ENCODE data around the gene GPHN. TPM values are rescaled to one million over a fixed set of nuclear protein-coding genes. Genes with fewer than 3 reads are reported as not detected.

Gene GPHN
- total and polyA plus RNA-seq, 2 of the 4 experiments (the other 2 are of a cell fraction), result 8.0 to 8.1 TPM

- WGBS, 2 experiments (ENCODE audit: extremely low coverage in 2 of 2, insufficient read length in 1 of 2), result no CpG with 5 or more reads among the region's 1 CpG
- dilution Hi-C loops (cut with HindIII; ENCODE audit: low sequenced_read_pairs, unreplicated experiment), result no loop called here
- H3K4me2 ChIP-seq (ENCODE audit: low read depth, low read length), result no peak overlapping the region
- no peaks in the 10 kb centered on the region for H3K79me1 ChIP-seq (ENCODE audit: low read depth in 1 of 2, low read length in 2 of 2)
- no peak overlapping the region for H3K27ac ChIP-seq (ENCODE audit: insufficient read depth, low read length)
- peak overlapping the region; percentile 46 for H4K91ac ChIP-seq (ENCODE audit: insufficient read depth, low read depth, low read length)
- H2AFZ ChIP-seq (replicated peaks; ENCODE audit: low read length, poor library complexity), result peak overlapping the region; percentile 62
- no peak overlapping the region for H3K18ac ChIP-seq (ENCODE audit: low read depth, low read length)
- H3K23ac ChIP-seq (ENCODE audit: low read depth, low read length), result no peak overlapping the region
- no peak overlapping the region for H4K5ac ChIP-seq (ENCODE audit: low read depth, low read length)
- peak overlapping the region; percentile 72 for H2BK120ac ChIP-seq (ENCODE audit: low read depth, low read length)
- 0 out of 2 replicates have a peak, but pooled peaks cover 2% of the 10 kb centered on the region for H3K9me1 ChIP-seq (ENCODE audit: insufficient read depth, low read length)
- no peak overlapping the region for H2AK9ac ChIP-seq (replicated peaks; ENCODE audit: low read depth, low read length, poor library complexity)
- no TSS peak for BruUV-seq (replicated peaks)
- H3K4ac ChIP-seq (ENCODE audit: low read depth, low read length), result peak overlapping the region; percentile 73
- peaks cover 4% of the 10 kb centered on the region for H3K4me1 ChIP-seq (ENCODE audit: control insufficient read depth, insufficient read depth, low read length)
- in situ Hi-C loops (cut with MboI; ENCODE audit: low sequenced_read_pairs), result no loop called here
- POLR2A ChIA-PET (ENCODE audit: unreplicated experiment), result no interaction called here
- DNase-seq (no peak), ATAC-seq (ENCODE audit: low read depth) (no peak)
- H4K8ac ChIP-seq (ENCODE audit: low read depth in 2 of 2, low read length in 2 of 2), result peak overlapping the region in 1 of 2 experiments; percentile 85; a peak in 2 of 4 replicates
- CTCF ChIA-PET, result interaction anchor here (0.7 to 1.2 kb wide), 3 partner anchors 118 to 140 kb away, joined by 3 read pairs; no protein-coding TSS in a partner anchor
- no peak overlapping the region for H2BK15ac ChIP-seq (ENCODE audit: low read depth, low read length)
- H4K20me1 ChIP-seq (ENCODE audit: insufficient read depth, low read length), result no peaks in the 10 kb centered on the region
- no peak overlapping the region; the same call in 1 of the 2 replicates for H3K14ac ChIP-seq (replicated peaks; ENCODE audit: low read depth, low read length)
- no peak overlapping the region for H2AK5ac ChIP-seq (ENCODE audit: low read depth, low read length)
- H2BK20ac ChIP-seq (ENCODE audit: low read depth, low read length), result peak overlapping the region; percentile 57; the same call in 1 of the 2 replicates
- no peak overlapping the region for H3K56ac ChIP-seq (ENCODE audit: extremely low read depth, insufficient read depth, low read length)
- H2BK5ac ChIP-seq (ENCODE audit: low read depth, low read length, poor library complexity, severe bottlenecking), result no peak overlapping the region
- H3K36me3 ChIP-seq (ENCODE audit: control insufficient read depth, insufficient read depth, low read length), result no peaks in the 10 kb centered on the region
- no peak overlapping the region for H3K4me3 ChIP-seq (ENCODE audit: insufficient read depth, low read depth, low read length)
- no peaks in the 10 kb centered on the region for H3K27me3 ChIP-seq (ENCODE audit: control insufficient read depth, insufficient read depth, low read length)
- H3K9ac ChIP-seq (ENCODE audit: low read depth, low read length), result no peak overlapping the region
- no peaks in the 10 kb centered on the region for H3K9me3 ChIP-seq (ENCODE audit: control insufficient read depth, insufficient read depth, low read length)
- intact Hi-C loops (cut with micrococcal nuclease), result loop anchor here (5.0 kb wide), 1 partner anchor 169 kb away; no protein-coding TSS in a partner anchor
- TF ChIP-seq RAD21 (IDR thresholded peaks at IDR 0.05; ENCODE audit: low read length) (no peak), ELK1 (IDR thresholded peaks at IDR 0.05; ENCODE audit: borderline replicate concordance, low read depth, low read length) (no peak), FOS (IDR thresholded peaks at IDR 0.05; ENCODE audit: low read depth, low read length) (no peak), MXI1 (IDR thresholded peaks at IDR 0.05; ENCODE audit: borderline replicate concordance, low read depth, low read length) (no peak)
Measured at GRCh38 chr14:67168110-67168441, 660.1 kb downstream of the GPHN start.
